GM10248 (cell line): ENCODE measurements around the gene DOCK1.

Experiments
- CTCF ChIA-PET: fragments of 300-600 bp; sonication (Branson Sonifier 250); formaldehyde crosslinking; extraction: SDS; loops from one replicate; lab custom pipeline; 2021; ENCODE audit warnings: antibody characterized with exemption; lab: Yijun Ruan, JAX
- POLR2A ChIA-PET: fragments of 350-650 bp; sonication (Branson Sonifier 250); formaldehyde crosslinking; extraction: SDS; loops from one replicate; lab custom pipeline; 2020; ENCODE audit warnings: antibody characterized with exemption; lab: Yijun Ruan, JAX
- DNase-seq: peaks from one replicate; pipeline ENCODE4 v3.0.0; 2012; ENCODE audit errors: extremely low spot score
- TF ChIP-seq, protein P1 (sequence below): IDR thresholded peaks from 2 replicates; pipeline ENCODE4 v1.5.1; 2012; ENCODE audit warnings: mild to moderate bottlenecking, low read depth; ENCODE audit errors: extremely low read depth, missing control alignments, control extremely low read depth

Gene DOCK1

DNA sequence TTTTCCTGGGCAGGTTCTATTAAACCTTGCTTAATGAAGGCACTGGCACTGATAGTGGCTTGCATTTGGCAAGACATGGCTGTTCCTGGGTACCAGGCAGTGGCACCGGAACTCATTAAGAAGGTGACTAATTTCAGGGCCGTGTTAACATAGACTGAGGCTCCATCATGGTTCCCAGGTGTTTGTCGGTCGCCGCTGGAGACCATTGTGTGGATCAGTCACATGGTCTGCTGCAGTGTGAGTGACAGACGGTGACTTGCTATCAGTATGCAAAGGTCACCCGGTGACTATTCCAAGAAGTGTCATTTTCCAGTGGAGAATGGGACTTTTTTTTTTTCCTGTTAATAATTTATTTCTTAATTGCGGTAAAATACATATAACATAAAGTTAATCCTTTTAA is 184.9 kb downstream of the DOCK1 start:
- POLR2A ChIA-PET, result no interaction called here
- DNase-seq, result no peak
- TF ChIP-seq, protein P1, sequence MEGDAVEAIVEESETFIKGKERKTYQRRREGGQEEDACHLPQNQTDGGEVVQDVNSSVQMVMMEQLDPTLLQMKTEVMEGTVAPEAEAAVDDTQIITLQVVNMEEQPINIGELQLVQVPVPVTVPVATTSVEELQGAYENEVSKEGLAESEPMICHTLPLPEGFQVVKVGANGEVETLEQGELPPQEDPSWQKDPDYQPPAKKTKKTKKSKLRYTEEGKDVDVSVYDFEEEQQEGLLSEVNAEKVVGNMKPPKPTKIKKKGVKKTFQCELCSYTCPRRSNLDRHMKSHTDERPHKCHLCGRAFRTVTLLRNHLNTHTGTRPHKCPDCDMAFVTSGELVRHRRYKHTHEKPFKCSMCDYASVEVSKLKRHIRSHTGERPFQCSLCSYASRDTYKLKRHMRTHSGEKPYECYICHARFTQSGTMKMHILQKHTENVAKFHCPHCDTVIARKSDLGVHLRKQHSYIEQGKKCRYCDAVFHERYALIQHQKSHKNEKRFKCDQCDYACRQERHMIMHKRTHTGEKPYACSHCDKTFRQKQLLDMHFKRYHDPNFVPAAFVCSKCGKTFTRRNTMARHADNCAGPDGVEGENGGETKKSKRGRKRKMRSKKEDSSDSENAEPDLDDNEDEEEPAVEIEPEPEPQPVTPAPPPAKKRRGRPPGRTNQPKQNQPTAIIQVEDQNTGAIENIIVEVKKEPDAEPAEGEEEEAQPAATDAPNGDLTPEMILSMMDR, result no peak
- CTCF ChIA-PET, result no interaction called here

DNA sequence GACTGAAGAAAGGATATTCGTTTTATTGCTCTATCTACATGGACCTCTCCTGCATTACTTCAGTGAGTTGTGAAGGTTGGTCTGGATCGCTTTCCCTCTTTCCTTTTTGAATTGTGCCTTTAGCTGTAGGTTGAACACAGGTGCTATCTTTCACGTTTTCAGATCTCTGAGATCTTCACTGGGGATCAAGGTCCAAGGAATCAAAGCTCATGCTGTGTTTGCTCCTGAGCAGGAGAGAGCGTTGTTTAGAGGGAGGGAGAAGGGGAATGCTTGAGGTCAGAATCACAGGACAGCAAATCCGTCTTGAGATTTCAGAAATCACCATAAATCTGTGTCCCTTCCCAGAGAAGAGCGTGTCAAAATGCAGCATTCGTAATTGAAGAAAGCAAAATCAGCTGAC is 186.1 kb downstream of the DOCK1 start:
- CTCF ChIA-PET, result no interaction called here
- no peak for DNase-seq
- POLR2A ChIA-PET, result no interaction called here
- TF ChIP-seq, protein P1, result no peak

DNA sequence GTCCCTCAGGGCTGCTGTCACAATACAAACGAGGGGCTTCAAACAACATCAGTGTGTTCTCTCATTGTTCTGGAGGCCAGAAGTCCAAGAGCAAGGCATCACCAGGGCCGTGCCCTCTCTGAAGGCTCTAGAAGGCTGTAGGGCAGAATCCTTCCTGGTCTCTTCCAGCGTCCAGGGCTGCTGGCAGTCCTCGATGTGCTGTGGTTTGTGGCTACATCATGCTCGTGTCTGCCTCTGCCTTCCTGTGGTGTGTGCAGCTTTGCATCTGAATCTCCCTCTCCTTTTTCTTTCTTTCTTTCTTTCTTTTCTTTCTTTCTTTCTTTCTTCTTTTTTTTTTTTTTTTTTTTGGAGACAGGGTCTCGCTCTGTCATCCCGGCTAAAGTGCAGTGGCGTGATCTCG is 187.7 kb downstream of the DOCK1 start:
- POLR2A ChIA-PET, result no interaction called here
- TF ChIP-seq, protein P1, result no peak
- no peak for DNase-seq
- CTCF ChIA-PET, result no interaction called here

- ChIA-PET POLR2A (no interaction called here), CTCF (no interaction called here)
- TF ChIP-seq, protein P1, result no peak
- no peak for DNase-seq
Observed at GRCh38 chr10:127094984-127095383, 189.8 kb downstream of the DOCK1 start.

DNA sequence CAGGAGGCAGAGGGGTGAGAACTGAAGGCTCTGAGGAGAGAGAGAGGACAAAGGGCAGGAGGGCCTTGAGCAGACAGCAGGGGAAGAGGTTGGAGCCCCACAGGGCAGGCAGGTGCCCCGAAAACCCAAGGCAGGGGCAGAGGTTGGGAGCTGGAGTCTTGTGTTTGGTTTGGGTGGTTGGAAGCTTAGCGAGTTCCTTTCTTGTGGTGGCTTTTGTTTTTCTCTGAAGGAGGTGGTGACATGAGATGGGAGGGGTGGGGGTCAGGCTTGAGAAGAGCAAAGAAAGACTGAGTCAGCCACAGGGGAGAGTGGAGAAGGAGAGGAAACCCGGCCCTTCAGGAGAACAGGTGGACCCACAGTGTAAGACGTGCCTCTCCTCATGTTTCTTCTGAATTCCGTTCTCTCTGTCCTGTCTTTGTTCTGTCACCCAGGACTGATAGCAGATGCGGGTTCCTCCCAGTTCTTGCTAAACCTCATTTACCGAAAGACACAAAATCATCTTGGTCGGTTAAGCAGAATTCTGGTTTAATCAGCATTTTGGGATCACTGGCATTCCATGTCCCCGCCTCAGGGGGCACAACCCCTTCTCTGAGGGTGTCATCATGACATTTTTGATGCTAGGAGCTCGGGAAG is 195.9 kb downstream of the DOCK1 start:
- DNase-seq, result no peak
- TF ChIP-seq, protein P1, result no peak
- ChIA-PET CTCF (no interaction called here), POLR2A (no interaction called here)

DNA sequence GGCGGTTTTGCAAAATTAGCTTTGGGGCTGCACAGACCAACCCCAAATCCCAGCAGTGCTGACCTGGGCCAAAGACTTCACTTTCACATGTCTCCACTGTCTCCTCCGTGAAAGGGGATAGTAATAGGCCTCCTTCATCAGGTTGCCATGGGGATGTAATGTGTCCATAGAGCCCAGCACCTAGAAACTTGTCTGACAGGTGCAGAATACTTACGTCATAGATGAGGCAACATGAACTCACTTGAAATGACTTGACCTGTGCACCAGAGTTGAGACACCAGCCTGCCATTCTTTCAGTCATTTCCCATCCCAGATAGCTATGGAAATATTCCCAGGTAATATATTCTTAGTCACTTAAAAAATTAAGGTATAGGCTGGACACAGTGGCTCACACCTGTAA is 196.9 kb downstream of the DOCK1 start:
- DNase-seq, result no peak
- TF ChIP-seq, protein P1, result no peak
- CTCF ChIA-PET, result no interaction called here
- POLR2A ChIA-PET, result no interaction called here
